GM18517 (cell line): ENCODE measurements around the gene RPS6KA4.

Experiments
- ATAC-seq: cut with Tn5 transposase; IDR thresholded peaks from one replicate; pipeline ENCODE4 v1.9.1; 2021; ENCODE audit warnings: mild to moderate bottlenecking, moderate library complexity; ENCODE audit not compliant: unreplicated experiment

The RPS6KA4 gene

DNA sequence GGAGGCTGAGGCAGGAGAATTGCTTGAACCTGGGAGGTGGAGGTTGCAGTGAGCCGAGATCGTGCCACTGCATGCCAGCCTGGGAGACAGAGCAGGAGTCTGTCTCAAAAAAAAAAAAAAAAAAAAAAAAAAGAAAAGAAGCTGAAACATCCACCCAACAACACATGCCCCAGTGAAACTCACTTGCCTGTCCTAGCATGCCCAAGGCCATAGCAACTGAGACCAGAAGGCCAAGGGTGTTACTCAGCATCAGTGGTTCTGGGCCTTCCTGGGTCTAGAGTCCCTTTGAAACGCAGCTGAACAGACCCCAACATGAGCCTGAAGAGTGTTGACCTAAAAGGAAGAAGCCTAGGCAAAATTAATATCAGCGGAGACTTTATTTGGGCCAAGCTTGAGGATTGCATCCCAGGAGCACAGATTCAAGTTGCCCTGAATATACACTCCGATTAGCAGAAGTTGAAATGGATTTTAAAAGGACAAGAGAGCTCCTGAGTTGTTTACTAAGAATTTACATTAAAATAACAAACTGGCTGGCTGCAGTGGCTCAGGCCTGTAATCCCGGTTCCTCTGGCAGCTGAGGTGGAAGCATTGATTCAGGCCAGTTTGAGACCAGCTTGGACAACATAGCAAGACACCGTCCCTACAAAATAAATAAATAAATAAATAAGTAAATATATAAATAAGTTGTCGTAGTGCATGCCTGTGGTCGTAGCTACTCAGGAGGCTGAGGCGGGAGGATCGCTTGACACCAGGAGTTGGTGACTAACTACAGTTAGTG is 34.1 kb upstream of the RPS6KA4 start:
- ATAC-seq = no peak

DNA sequence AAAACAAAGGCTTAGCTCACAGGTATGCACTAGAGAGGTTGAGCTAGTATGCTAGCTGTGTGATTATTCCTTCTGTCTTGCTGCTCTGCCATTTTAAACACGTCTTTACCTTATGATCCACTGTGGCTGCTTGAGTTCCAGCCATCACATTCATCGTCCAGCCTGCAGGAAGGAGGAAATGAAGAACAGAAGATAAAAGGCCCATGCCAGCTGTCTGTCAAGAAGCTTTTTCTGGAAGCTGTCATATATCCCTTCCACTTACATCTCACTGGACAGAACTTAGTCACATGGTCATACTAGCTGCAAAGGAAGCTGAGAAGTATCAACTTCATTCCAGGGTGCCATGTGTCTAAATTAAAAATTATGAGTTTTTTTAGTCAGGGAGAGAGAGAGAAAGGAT is 31.6 kb upstream of the RPS6KA4 start:
- ATAC-seq = no peak

DNA sequence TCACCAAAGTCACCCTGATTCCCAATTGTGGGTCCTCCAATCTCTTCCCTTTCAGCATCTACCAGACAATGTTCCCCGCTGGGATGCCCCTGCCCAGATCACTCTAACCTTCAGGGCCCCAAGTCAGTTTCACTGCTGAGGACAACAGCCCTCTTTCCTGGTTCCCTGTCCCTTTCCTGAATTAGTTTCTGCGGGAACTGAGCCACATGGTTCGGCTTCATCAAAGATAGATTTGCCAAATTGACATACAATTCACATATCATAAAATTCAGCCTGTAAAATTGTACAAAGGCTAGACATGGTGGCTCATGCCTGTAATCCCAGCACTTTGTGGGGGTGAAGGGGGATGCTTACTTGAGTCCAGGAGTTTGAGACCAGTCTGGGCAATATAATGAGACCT is 31.0 kb upstream of the RPS6KA4 start:
- ATAC-seq = no peak

DNA sequence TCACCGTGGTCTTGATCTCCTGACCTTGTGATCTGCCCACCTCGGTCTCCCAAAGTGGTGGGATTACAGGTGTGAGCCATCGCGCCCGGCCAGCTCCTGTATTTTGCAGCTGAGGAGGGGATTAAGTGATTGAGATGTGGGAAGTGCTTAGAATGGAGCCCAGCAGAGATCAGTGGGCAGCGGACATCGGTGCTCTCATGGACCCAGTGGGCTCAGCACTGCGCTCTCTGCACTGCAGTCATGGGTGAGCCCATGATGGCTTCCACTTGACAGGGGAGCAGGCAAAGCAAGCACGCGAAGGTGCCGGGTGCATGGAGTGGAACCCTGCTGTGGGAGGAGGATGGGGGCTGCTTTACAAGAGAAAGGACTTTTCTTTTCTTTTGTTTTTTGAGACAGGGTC is 28.1 kb upstream of the RPS6KA4 start:
- no peak for ATAC-seq

DNA sequence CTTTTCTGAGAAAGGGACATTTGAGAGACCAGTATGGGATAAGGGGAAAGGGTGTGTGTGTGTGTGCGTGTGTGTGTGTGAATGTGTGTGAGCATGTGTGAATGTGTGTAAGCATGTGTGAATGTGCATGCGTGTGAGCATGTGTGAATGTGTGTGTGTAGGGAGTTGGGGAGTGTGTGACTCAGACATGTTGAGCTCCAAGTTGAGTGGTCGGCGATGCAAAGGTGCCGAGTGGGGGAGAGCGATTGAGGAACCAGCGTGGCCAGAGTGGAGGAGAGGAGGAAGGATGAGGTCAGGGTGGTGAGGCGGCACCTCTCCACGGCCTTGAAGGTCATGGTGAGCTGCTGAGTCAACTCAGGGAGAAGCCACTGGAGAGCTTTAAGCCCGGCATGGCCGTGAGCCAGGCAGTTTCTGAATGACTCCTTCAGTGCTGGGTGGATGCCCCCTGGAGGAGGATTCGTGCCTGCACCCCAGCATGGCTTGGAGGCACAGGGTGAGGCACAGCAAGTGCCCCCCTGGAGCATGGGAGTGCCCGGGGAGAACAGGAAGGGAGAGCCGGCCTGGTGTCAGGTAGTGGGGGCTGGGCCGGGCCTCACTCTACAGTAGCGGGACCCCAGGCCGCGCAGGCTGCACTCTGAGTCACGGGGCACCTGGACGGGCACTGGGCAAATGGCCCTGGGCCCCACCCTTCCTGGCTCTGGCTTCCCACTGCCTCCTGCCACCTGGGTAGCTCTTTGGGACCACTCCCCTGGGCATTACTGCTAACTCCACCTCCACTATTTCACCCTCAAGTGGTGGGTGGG is 27.2 kb upstream of the RPS6KA4 start:
- peak; percentile 37 for ATAC-seq

DNA sequence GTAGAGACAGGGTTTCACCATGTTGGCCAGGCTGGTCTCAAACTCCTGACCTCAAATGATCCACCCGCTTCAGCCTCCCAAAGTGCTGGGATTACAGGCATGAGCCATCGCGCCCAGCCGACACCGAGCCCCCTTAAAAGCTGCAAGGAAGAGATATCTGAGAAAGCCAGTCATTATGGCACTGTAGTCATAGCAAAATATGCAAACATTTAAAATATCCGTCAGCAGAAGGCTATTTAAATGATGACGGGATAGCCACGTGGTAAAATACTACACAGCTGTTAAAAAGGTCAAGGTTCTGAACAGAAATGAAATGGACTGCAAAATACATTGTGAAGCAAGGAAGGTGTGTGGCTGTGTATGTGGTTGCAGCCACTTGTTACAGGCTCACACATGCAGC is 25.4 kb upstream of the RPS6KA4 start:
- ATAC-seq = no peak

DNA sequence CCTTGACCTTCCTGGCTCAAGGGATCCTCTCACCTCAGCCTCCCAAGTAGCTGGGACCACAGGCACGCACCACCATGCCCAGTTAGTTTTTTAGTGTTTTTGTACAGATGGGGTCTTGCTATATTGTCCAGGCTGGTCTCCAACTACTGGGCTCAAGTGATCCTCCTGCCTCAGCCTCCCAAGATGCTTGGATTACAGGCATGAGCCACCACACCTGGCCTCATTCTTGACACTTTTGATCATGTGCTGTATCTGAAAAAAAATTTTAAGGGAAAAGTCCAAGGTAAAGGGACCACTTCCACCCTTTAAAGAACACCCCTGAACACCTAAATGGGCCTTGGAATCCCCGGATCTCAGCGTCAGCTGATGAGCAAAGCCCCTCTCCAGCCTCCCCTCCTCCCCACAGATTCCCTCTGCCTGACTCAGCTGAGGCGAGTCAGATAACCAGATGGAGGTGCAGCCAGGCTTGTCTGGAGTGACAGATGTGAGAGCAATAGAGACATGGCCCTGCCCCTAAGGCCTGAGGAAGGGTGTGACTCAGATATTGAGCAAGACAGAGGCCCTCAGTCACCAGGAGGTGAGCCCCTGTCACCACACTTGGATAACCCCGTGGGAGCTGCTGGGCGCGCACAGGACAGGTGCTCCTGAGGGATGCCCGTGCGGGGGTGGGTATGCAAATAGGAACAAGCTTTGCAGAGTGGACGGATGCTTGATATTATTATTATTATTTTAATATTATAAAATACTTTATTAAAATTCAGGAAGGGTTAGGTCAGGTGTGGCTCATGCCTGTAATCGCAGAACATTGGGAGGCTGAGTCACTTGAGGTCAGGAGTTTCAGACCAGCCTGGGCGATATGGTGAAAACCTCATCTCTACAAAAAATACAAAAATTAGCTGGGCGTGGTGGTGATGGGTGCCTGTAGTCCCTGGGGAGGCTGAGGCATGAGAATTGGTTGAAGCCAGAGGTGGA is 23.9 kb upstream of the RPS6KA4 start:
- ATAC-seq = peak; percentile 78

DNA sequence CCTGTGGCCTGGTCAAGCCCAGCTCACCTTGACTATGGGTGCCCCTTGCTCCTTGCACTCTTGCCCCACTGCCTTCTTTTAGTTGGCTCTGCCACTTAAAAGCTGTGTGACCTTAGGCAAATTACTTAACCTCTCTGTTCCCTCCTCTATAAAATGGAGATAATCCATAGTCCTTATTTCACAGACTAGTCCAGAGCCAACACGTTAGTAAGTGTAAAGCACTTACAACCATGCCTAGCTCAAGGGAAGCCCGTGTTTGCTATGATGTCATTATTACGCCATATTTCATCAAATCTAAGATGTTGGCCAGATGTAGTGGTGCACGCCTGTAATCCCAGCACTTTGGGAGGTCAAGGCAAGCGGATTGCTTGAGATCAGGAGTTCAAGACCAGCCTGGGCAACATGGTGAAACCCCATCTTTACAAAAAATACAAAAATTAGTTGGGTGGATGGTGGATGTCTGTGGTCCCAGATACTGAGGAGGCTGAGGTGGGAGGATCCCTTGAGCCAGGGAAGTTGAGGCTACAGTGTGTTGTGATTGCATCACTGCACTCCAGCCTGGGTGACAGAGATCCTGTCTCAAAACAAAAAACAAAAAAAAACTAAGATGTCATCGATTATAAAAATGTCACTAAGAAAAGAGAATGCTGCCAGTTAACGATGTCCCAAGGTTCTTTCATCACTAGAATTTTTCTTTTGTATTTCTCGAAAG is 21.3 kb upstream of the RPS6KA4 start:
- ATAC-seq = no peak

DNA sequence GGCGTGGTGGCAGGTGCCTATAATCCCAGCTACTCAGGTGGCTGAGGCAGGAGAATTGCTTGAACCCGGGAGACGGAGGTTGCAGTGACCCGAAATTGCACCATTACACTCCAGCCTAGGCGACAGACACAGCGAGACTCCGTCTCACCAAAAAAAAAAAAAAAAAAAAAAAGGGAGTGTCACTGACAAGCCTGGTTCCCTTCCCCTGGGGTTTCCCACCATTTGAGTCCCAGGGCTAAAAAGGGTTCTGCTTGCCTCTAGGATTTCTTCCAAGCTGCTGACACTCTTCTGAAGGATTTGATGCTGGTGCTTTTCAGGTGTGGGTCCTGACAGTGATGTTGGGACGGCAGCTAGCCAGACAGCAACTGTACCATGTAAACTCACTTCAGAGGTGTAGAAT is 20.2 kb upstream of the RPS6KA4 start:
- ATAC-seq = no peak

DNA sequence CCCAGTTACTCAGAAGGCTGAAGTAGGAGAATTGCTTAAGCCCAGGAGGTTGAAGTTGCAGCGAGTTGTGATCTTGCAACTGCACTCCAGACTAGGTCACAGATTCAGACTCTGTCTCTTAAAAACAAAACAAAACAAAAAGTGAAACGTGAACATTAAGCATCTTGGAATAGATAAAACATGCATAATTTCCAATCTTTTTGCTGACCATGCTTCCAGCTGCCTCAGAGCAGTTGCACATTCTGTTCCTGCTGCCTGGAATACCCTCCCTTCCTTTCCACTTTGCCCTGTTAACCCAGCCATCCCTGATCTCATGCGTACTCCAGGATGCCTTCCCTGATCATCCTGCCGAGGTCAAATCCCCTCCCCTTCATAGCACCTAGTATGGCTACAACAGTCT is 19.7 kb upstream of the RPS6KA4 start:
- no peak for ATAC-seq

DNA sequence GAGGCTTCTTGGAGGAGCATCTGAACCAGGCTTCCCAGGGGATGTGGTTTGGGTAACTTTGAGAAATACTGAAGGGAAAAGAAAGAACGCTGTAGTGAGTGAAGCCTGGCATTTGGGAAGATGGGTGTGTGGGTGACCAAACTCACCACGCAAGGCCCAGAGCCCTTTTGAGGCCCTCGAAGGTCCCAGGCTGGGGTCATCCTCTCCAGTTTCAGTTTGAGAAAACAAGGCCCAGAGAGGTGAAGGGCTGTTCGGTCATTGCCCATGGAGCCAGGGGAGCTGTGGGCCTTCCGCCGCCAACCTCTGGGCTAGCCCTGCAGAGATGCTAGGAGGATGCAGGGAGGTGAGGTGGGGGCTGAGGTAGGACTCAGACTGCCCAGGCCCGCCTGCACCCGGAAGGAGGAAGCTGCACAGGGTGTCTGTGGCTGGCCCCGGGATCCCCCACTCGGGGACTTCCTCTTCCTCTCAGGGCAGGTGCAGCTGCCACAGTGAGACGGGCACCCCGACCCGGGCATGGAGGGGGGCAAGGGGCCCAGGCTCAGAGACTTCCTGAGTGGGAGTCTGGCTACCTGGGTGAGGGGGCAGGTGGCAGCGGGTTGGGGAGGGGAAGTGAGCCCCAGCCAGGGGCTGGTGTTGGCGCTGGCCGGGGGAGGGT is 19.1 kb upstream of the RPS6KA4 start, which contains the start of gene CCDC88B:
Gene CCDC88B, plus strand, starts transcription at position 451 of the 655 bp plus-strand sequence. Its CDS starts 63 bp downstream, at position 514.
- ATAC-seq = peak; percentile 36

DNA sequence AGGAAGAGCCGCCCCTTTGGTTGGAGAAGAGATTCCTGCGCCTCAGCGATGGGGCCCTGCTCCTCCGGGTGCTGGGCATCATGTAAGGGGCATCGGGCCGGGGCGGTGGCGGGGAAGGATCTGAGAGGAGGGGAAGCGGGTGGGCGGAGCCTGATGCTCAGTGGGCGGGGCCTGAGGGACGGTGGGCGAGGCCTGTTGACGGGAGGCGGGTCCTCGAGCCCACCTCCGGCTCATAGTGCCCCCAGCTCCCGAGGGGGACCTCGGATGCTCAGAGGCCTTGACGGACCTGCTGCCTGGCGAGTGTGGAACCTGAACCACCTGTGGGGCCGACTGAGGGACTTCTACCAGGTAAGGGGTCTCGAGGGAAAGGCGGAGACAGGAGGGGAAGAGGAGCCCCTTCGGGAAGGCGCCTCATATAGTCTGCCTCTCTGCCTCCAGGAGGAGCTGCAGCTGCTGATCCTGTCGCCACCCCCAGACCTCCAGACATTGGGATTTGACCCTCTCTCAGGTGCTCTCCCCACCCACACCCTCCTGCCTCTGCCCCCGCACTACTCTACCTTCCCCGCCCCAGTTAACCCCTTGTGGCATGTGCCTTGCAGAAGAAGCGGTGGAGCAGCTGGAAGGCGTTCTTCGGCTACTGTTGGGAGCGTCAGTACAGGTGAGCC is 18.2 kb upstream of the RPS6KA4 start:
- ATAC-seq = no peak

DNA sequence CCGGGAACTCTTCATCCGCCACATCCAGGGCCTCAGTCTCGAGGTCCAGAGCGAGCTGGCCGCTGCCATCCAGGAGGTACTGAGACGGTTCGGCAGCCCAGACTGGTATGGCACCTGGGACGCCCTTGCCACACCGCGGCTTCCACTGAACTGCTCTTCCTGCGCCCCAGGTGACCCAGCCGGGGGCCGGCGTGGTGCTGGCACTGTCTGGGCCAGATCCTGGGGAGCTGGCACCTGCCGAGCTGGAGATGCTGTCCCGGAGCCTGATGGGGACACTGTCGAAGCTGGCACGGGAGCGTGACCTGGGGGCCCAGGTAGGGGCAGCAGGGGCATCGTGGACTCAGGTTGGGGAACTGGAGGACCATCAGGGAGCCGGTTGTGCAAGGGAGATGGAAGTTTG is 17.5 kb upstream of the RPS6KA4 start:
- ATAC-seq = no peak

DNA sequence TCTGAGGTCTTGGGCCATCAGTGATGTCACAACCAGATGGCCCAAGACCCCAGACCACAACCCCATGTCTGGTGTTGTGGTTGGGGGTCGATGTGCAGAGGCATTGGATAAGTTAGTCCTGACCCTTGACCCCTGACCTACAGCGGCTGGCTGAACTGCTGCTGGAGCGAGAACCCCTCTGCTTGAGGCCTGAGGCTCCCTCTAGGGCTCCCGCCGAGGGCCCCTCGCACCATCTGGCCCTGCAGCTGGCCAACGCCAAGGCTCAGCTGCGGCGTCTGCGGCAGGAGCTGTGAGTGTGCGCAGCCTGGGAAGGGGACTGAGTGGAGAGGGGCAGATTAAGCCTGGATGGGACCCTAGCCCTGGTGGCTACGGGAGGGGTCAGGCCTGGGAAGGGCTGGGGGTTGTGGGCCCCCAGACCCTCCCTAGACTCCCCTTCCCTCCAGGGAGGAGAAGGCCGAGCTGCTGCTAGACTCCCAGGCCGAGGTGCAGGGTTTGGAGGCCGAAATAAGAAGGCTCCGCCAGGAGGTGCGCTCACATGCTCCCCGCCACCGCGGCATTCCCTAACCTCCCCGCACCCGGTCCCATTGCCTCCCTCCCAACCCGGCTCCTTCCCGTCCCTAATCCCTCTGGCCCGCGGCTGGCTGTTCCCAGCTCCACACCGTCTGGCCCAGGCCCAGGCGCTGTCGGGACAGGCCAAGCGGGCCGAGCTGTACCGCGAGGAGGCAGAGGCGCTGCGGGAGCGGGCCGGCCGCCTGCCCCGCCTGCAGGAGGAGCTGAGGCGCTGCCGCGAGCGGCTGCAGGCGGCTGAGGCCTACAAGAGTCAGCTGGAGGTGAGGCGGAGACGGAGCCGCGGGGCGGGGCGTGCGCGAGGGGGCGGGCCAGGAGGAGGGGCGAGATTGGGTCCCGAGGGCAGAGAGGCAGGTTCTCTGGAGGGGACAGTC is 16.8 kb upstream of the RPS6KA4 start:
- ATAC-seq = no peak

DNA sequence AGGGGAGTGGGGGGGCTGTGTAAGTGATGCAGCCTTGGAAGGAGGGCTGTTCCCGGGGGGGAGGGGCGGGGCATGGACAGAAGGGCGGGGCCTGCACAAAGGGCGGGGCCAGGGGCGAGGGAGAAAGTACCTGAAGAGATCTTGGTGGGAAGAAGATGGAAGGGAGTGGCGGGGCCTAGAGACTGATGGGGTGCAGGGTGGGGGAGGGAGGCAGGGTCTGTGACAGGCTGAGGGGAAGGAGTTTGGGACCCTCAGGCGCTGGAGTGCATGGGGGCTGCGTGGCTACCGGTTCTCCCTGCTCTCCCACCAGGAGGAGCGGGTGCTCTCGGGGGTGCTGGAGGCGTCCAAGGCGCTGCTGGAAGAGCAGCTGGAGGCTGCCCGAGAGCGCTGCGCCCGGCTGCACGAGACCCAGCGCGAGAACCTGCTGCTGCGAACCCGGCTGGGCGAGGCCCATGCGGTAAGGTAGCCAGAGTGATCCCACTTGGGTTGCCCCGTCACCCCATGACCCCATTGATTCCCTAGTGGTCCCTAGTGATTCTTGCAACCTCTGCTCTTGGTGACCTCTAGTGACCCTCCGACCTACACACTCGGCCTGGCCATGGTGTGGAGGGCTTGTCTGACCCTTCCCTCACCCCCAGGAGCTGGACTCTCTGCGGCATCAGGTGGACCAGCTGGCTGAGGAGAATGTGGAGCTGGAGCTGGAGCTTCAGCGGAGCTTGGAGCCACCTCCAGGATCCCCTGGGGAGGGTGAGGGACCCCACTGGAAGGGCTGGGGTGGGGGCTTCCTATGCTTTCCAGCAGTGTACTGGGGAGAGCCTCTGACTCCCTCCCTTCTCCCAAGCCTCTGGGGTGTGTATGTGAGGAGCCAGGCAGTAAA is 15.9 kb upstream of the RPS6KA4 start:
- ATAC-seq = no peak

DNA sequence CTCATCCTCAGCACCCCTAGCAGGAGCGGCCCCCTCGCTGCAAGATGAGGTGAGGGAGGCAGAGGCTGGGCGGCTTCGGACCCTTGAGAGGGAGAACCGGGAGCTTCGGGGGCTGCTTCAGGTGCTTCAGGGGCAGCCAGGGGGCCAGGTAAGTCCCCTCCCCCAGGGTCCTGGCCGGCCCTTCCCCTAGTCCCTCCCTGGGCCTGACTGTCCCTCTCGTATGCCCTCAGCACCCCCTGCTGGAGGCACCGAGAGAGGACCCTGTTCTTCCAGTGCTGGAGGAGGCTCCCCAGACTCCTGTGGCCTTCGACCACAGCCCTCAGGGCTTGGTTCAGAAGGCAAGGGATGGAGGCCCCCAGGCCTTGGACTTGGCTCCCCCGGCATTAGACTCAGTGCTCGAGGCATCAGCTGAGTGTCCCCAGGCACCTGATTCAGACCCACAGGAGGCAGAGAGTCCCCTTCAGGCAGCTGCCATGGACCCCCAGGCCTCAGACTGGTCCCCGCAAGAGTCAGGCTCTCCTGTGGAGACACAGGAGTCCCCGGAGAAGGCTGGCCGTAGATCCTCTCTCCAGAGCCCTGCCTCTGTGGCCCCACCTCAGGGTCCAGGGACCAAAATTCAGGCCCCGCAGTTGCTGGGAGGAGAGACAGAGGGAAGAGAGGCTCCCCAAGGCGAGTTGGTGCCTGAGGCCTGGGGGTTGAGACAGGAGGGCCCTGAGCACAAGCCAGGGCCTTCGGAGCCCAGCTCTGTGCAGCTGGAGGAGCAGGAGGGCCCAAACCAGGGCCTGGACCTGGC is 15.0 kb upstream of the RPS6KA4 start:
- no peak for ATAC-seq

DNA sequence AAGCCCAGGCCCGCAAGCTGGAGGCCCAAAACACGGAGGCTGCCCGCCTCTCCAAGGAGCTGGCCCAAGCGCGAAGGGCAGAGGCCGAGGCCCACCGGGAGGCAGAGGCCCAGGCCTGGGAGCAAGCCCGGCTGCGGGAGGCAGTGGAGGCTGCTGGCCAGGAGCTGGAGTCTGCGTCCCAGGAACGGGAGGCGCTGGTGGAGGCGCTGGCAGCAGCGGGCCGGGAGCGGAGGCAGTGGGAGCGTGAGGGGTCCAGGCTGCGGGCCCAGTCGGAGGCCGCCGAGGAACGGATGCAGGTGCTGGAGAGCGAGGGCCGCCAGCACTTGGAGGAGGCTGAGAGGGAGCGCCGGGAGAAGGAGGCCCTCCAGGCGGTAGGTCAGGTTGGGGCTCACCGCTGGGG is 14.2 kb upstream of the RPS6KA4 start:
- no peak for ATAC-seq
